ENCODE results near the gene MDFIC.

MDFIC gene

GRCh38 chr7:115037128-115037802, 115.4 kb downstream of the MDFIC start:
- H3K36me3 ChIP-seq (ENCODE audit: control insufficient read depth, insufficient read depth, low read length), result no peaks in the 10 kb centered on the region
- H3K4me3 ChIP-seq (ENCODE audit: low read length), result no peak overlapping the region
- no peaks in the 10 kb centered on the region for H3K27me3 ChIP-seq (ENCODE audit: control insufficient read depth, insufficient read depth, low read length)
- H3K9ac ChIP-seq (ENCODE audit: low read length), result no peak overlapping the region
- H3K4me1 ChIP-seq (ENCODE audit: control insufficient read depth, insufficient read depth, low read length), result no peaks in the 10 kb centered on the region
- H3K9me3 ChIP-seq (ENCODE audit: control insufficient read depth, low read length), result no peaks in the 10 kb centered on the region

GRCh38 chr7:115038158-115038557, 116.3 kb downstream of the MDFIC start:
- H3K9me3 ChIP-seq (ENCODE audit: control insufficient read depth, low read length), result no peaks in the 10 kb centered on the region
- H3K4me3 ChIP-seq (ENCODE audit: low read length), result no peak overlapping the region
- H3K4me1 ChIP-seq (ENCODE audit: control insufficient read depth, insufficient read depth, low read length), result no peaks in the 10 kb centered on the region
- no peak overlapping the region for H3K9ac ChIP-seq (ENCODE audit: low read length)
- no peaks in the 10 kb centered on the region for H3K36me3 ChIP-seq (ENCODE audit: control insufficient read depth, insufficient read depth, low read length)
- H3K27me3 ChIP-seq (ENCODE audit: control insufficient read depth, insufficient read depth, low read length), result no peaks in the 10 kb centered on the region

- Histone ChIP-seq H3K9ac (ENCODE audit: low read length) (no peak overlapping the region), H3K4me1 (ENCODE audit: control insufficient read depth, insufficient read depth, low read length) (no peaks in the 10 kb centered on the region), H3K9me3 (ENCODE audit: control insufficient read depth, low read length) (no peaks in the 10 kb centered on the region), H3K4me3 (ENCODE audit: low read length) (no peak overlapping the region), H3K36me3 (ENCODE audit: control insufficient read depth, insufficient read depth, low read length) (no peaks in the 10 kb centered on the region), H3K27me3 (ENCODE audit: control insufficient read depth, insufficient read depth, low read length) (no peaks in the 10 kb centered on the region)
Measured at GRCh38 chr7:115040057-115040456, 118.2 kb downstream of the MDFIC start.

- H3K27me3 ChIP-seq (ENCODE audit: control insufficient read depth, insufficient read depth, low read length), result no peaks in the 10 kb centered on the region
- H3K4me3 ChIP-seq (ENCODE audit: low read length), result no peak overlapping the region
- no peaks in the 10 kb centered on the region for H3K9me3 ChIP-seq (ENCODE audit: control insufficient read depth, low read length)
- no peaks in the 10 kb centered on the region for H3K36me3 ChIP-seq (ENCODE audit: control insufficient read depth, insufficient read depth, low read length)
- no peak overlapping the region for H3K9ac ChIP-seq (ENCODE audit: low read length)
- H3K4me1 ChIP-seq (ENCODE audit: control insufficient read depth, insufficient read depth, low read length), result no peaks in the 10 kb centered on the region
Measured at GRCh38 chr7:115040495-115040894, 118.6 kb downstream of the MDFIC start.

GRCh38 chr7:115042596-115042995, 120.7 kb downstream of the MDFIC start:
- Histone ChIP-seq H3K27me3 (ENCODE audit: control insufficient read depth, insufficient read depth, low read length) (no peaks in the 10 kb centered on the region), H3K4me3 (ENCODE audit: low read length) (no peak overlapping the region), H3K9me3 (ENCODE audit: control insufficient read depth, low read length) (no peaks in the 10 kb centered on the region), H3K4me1 (ENCODE audit: control insufficient read depth, insufficient read depth, low read length) (no peaks in the 10 kb centered on the region), H3K9ac (ENCODE audit: low read length) (no peak overlapping the region), H3K36me3 (ENCODE audit: control insufficient read depth, insufficient read depth, low read length) (no peaks in the 10 kb centered on the region)

- H3K9me3 ChIP-seq (ENCODE audit: control insufficient read depth, low read length), result no peaks in the 10 kb centered on the region
Measured at GRCh38 chr7:115043605-115044004, 121.7 kb downstream of the MDFIC start.

GRCh38 chr7:115044224-115044623, 122.3 kb downstream of the MDFIC start:
- no peaks in the 10 kb centered on the region for H3K36me3 ChIP-seq (ENCODE audit: control insufficient read depth, insufficient read depth, low read length)
- H3K4me1 ChIP-seq (ENCODE audit: control insufficient read depth, insufficient read depth, low read length), result no peaks in the 10 kb centered on the region
- no peak overlapping the region for H3K4me3 ChIP-seq (ENCODE audit: low read length)
- H3K9ac ChIP-seq (ENCODE audit: low read length), result no peak overlapping the region
- H3K27me3 ChIP-seq (ENCODE audit: control insufficient read depth, insufficient read depth, low read length), result no peaks in the 10 kb centered on the region
- no peaks in the 10 kb centered on the region for H3K9me3 ChIP-seq (ENCODE audit: control insufficient read depth, low read length)

More at GRCh38 chr7:115043605-115044004, 121.7 kb downstream of the MDFIC start:
- H3K4me1 ChIP-seq (ENCODE audit: control insufficient read depth, insufficient read depth, low read length), result no peaks in the 10 kb centered on the region
- H3K9ac ChIP-seq (ENCODE audit: low read length), result no peak overlapping the region
- no peak overlapping the region for H3K4me3 ChIP-seq (ENCODE audit: low read length)
- no peaks in the 10 kb centered on the region for H3K27me3 ChIP-seq (ENCODE audit: control insufficient read depth, insufficient read depth, low read length)
- H3K36me3 ChIP-seq (ENCODE audit: control insufficient read depth, insufficient read depth, low read length), result no peaks in the 10 kb centered on the region

- Histone ChIP-seq H3K4me1 (ENCODE audit: control insufficient read depth, insufficient read depth, low read length) (no peaks in the 10 kb centered on the region), H3K9me3 (ENCODE audit: control insufficient read depth, low read length) (no peaks in the 10 kb centered on the region), H3K4me3 (ENCODE audit: low read length) (no peak overlapping the region)
Measured at GRCh38 chr7:115047958-115048720, 126.2 kb downstream of the MDFIC start.

GRCh38 chr7:115052706-115053105, 130.8 kb downstream of the MDFIC start:
- no peaks in the 10 kb centered on the region for H3K36me3 ChIP-seq (ENCODE audit: control insufficient read depth, insufficient read depth, low read length)
- H3K9me3 ChIP-seq (ENCODE audit: control insufficient read depth, low read length), result no peaks in the 10 kb centered on the region
- no peak overlapping the region for H3K9ac ChIP-seq (ENCODE audit: low read length)
- H3K27me3 ChIP-seq (ENCODE audit: control insufficient read depth, insufficient read depth, low read length), result no peaks in the 10 kb centered on the region
- no peak overlapping the region for H3K4me3 ChIP-seq (ENCODE audit: low read length)
- H3K4me1 ChIP-seq (ENCODE audit: control insufficient read depth, insufficient read depth, low read length), result no peaks in the 10 kb centered on the region

More at GRCh38 chr7:115047958-115048720, 126.2 kb downstream of the MDFIC start:
- Histone ChIP-seq H3K36me3 (ENCODE audit: control insufficient read depth, insufficient read depth, low read length) (no peaks in the 10 kb centered on the region), H3K9ac (ENCODE audit: low read length) (no peak overlapping the region), H3K27me3 (ENCODE audit: control insufficient read depth, insufficient read depth, low read length) (no peaks in the 10 kb centered on the region)

GRCh38 chr7:115054478-115055065, 132.7 kb downstream of the MDFIC start:
- no peak overlapping the region for H3K9ac ChIP-seq (ENCODE audit: low read length)
- H3K4me3 ChIP-seq (ENCODE audit: low read length), result no peak overlapping the region
- H3K27me3 ChIP-seq (ENCODE audit: control insufficient read depth, insufficient read depth, low read length), result no peaks in the 10 kb centered on the region
- H3K36me3 ChIP-seq (ENCODE audit: control insufficient read depth, insufficient read depth, low read length), result no peaks in the 10 kb centered on the region
- no peaks in the 10 kb centered on the region for H3K9me3 ChIP-seq (ENCODE audit: control insufficient read depth, low read length)
- H3K4me1 ChIP-seq (ENCODE audit: control insufficient read depth, insufficient read depth, low read length), result no peaks in the 10 kb centered on the region

GRCh38 chr7:115056019-115056418, 134.1 kb downstream of the MDFIC start:
- Histone ChIP-seq H3K36me3 (ENCODE audit: control insufficient read depth, insufficient read depth, low read length) (no peaks in the 10 kb centered on the region), H3K4me1 (ENCODE audit: control insufficient read depth, insufficient read depth, low read length) (no peaks in the 10 kb centered on the region), H3K9me3 (ENCODE audit: control insufficient read depth, low read length) (no peaks in the 10 kb centered on the region), H3K4me3 (ENCODE audit: low read length) (no peak overlapping the region), H3K27me3 (ENCODE audit: control insufficient read depth, insufficient read depth, low read length) (no peaks in the 10 kb centered on the region), H3K9ac (ENCODE audit: low read length) (no peak overlapping the region)

- Histone ChIP-seq H3K27me3 (ENCODE audit: control insufficient read depth, insufficient read depth, low read length) (no peaks in the 10 kb centered on the region), H3K9me3 (ENCODE audit: control insufficient read depth, low read length) (no peaks in the 10 kb centered on the region), H3K4me1 (ENCODE audit: control insufficient read depth, insufficient read depth, low read length) (no peaks in the 10 kb centered on the region), H3K4me3 (ENCODE audit: low read length) (no peak overlapping the region), H3K36me3 (ENCODE audit: control insufficient read depth, insufficient read depth, low read length) (no peaks in the 10 kb centered on the region), H3K9ac (ENCODE audit: low read length) (no peak overlapping the region)
Measured at GRCh38 chr7:115058726-115059125, 136.8 kb downstream of the MDFIC start.

Measured in mucosa of stomach (tissue), 1 donor.